ENCODE results near the gene TSR3.

The TSR3 gene

GRCh38 chr16:1351215-1351581 lies 480 bp downstream of the TSR3 start:
- no peak for DNase-seq (ENCODE audit: low spot score)

- no peak for DNase-seq (ENCODE audit: low spot score)
Measured at GRCh38 chr16:1350691-1351090, 987 bp downstream of the TSR3 start.

DNA sequence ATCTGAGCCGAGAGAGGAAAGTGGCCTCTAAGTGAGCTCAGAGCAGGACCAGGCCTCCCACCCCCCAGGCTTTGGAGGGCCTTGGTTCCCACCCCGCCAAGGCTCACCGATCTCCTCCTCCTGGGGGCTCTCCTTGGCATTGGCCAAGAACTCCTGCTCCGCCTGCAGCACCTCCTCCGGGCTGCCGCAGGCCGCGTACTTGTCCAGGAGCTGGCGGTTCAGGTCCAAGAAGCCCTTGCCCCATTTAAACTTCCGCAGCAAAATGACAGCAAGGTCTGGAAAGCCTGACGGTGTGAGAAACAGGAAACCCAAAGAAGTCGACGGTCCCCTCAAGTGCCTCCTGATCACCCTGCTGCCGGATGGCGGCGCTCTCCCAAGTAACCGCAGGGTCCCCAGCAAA lies 1.7 kb downstream of the TSR3 start:
- no peak for DNase-seq (ENCODE audit: low spot score)

DNA sequence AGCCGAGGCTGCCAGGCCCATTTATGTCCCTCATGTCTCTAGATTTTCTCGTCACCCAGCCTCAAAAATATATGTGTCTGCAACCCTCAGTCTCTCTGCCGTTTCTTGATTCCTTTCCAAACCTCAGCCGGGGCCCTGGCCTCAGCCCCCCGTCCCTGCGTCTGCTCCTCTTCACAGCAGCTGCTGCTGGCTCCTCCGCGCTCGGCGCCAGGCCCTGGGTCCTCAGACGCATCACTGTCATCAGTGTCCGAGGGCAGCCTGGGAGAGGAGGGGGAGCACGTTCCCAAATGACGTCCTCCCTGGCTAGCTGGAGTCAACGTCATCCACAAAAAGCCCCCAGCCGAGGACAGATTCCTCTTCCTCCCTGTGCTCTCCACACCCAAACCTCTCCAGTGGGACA lies 2.3 kb downstream of the TSR3 start:
- DNase-seq (ENCODE audit: low spot score) = no peak

DNA sequence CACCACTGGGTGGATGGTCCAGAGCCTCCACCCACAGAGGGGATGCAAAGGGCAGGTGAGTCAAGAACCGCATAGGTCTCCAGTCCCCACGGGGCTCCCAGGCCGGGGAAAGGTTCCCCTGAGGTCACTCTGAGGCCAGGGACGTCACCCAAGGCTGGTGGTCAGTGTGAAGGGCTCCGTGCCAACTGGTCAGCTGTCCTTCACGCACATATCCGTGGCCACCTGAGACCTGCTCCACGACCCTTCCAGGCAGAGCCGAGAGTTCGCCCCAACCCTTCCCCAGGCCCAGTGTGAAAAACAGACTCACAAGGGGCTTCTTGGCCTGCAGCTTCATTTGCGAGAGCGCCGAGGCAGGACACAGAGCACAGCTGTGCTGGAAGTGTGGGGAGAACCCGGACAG lies 2.8 kb downstream of the TSR3 start:
- DNase-seq (ENCODE audit: low spot score) = no peak

DNA sequence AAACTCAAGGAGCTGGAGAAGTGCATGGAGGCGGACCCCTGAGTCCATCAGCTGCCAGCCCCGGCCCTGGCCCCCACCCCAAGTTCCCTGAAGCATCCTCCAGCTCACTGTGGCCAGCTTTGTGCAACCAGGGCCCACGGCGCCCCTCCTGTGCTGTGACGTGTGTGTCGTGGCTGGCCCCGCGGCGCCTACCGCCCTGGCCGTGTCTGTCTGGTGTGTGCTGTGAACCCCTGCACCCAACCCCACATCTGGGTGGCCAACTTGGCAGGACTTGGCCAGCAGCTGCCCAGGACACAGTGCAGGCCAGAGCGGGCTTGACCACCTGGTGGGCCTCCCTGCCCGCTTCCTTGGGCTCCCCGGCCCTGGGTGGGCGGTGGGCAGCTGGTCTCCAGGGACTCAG lies 3.2 kb downstream of the TSR3 start:
- DNase-seq (ENCODE audit: low spot score) = no peak

GRCh38 chr16:1347962-1348361 lies 3.7 kb downstream of the TSR3 start:
- no peak for DNase-seq (ENCODE audit: low spot score)

DNA sequence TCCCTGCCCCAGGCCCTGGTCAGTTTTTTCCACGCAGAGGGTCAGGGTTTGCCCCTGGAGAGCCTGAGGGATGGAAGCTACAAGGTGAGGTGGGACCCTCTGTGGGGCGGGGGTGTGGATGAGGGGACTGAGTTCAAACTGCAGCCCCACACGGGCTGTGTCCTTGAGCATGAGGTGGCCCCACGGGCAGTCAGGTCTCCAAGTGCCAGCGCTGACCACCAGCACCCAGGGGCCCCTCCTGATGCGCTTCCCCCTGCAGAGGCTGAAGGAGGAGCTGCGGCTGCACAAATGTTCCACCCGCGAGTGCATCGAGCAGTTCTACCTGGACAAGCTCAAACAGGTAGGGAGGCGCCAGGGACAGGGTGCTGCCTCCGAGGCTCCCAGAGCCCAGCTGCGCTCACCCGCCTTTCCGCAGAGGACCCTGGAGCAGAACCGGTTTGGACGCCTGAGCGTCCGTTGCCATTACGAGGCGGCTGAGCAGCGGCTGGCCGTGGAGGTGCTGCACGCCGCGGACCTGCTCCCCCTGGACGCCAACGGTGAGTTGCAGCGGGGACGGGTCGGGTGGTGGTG lies 4.3 kb downstream of the TSR3 start:
- no peak for DNase-seq (ENCODE audit: low spot score)

- DNase-seq (ENCODE audit: low spot score) = no peak
Measured at GRCh38 chr16:1346422-1347285, 5.0 kb downstream of the TSR3 start.

DNA sequence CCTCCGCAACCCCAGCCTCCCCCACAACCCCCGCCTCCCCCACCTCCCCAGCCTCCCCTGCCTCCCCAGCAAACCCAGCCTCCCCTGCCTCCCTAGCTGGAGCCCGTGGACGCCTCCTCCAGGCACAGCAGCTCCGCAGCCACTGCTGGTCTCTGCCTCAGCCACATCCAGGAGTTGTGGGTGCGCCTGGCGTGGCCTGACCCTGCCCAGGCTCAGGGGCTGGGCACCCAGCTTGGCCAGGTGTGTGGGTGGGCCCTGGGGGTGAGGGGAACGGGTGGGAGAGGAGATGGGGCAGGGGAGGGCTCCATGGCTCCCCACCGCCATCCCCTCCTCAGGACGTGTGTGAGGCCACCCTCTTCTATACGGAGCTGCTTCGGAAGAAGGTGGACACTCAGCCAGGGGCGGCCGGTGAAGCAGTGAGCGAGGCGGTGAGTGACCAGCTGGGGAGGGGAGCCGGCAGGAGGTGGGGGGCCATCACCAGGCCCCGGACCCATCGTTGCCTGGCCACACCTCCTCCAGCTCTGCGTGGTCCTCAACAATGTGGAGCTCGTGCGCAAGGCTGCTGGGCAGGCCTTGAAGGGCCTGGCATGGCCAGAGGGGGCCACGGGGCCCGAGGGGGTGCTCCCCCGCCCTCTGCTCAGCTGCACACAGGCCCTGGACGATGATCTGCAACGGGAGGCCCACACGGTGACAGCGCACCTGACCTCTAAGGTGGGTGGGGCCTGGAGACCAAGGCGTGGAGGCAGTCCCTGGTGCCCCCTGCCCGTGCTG lies 5.8 kb downstream of the TSR3 start:
- DNase-seq (ENCODE audit: low spot score) = no peak

DNA sequence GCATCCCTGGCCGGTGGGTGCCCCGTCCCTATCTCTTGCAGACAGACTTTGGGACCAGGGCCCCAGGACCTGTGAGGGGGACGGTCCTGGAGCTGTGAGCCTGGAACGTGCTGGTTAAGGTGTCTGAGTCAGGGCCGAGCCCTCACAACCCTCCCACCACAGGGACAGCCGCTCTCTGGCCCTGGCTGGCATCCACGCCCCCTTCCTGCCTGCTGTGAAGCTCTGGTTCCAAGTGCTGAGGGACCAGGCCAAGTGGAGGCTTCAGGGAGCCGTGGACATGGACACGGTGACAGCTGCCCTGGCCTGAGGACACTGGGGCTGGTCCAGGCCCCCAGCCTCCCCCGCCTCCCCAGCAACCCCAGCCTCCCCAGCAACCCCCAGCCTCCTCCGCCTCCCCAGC lies 6.6 kb downstream of the TSR3 start:
- DNase-seq (ENCODE audit: low spot score) = no peak

GRCh38 chr16:1344499-1344898 lies 7.2 kb downstream of the TSR3 start:
- no peak for DNase-seq (ENCODE audit: low spot score)

DNA sequence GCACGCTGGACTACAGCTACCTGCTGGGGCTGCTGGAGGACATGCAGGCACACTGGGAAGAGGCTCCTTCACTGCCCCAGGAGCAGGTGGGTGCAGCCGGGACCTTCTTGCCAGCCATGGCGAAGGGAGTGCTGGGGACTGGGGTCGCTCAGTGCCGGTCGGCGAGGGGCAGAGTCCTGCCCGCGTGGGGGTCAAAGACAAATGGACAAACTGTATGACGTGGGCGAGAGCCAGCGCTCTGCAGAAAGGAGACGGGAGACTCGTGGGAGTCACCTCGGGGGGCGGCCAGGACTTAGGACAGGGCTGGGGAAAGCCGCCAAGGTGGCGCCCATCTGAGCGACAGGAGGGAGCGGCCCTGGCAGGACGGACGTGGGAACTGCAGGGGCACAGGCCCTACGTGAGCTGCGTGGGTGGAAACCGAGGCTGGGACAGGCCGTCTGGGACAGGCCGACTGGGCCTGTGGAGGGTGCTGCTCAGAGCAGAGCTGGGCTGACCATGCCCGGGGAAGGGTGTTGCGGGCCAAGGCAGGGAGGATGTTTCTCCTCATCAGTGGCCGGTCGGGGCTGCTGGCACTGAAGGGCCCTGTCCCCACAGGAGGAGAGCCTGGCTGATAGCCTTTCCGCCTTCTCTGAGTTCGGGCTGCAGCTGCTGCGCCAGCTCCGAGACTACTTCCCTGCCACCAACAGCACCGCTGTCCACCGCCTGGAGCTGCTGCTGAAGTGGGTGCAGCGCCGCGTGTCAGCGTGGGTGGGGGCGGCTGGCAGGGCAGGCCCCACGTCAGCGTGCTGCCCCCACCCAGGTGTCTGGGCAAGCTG lies 8.0 kb downstream of the TSR3 start:
- no peak for DNase-seq (ENCODE audit: low spot score)

DNA sequence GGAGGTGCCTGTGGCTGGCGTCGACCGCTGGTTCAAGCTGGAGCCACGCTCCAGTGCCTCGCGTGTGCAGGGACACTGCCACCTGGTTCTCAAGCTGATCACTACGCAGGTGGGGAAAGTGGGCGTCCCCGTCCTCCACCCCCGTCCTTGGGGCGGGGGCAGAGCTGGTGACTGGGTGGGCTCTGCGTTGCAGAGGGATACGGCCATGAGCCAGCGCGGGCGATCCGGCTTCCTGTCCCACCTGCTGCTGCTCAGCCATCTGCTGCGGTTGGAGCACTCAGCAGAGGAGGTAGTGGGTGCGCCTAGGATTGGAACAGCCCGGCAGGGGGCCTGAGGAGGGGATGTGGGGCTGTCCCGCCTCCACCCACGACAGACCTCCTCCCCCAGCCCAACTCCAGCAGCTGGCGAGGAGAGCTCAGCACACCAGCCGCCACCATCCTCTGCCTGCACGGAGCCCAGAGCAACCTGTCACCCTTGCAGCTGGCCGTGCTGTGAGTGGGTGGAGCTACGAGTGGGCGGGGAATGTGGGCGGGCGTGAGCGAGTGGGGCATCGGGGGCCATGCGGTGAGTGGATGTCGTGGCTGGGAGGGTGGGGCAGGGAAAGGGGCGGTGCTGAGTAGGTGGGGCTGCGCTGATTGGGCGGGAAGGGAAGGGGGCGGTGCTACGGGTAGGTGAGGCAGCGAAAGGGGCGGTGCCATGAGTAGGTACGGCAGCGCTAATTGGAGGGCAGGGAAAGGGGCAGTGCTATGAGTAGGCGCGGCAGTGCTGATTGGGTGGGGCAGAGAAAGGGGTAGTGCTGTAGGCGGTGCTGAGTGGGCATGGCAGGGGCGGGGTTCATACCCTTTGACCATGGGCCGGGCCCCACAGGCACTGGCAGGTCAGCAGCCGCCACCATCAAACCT lies 8.9 kb downstream of the TSR3 start:
- DNase-seq (ENCODE audit: low spot score) = peak; percentile 93

DNA sequence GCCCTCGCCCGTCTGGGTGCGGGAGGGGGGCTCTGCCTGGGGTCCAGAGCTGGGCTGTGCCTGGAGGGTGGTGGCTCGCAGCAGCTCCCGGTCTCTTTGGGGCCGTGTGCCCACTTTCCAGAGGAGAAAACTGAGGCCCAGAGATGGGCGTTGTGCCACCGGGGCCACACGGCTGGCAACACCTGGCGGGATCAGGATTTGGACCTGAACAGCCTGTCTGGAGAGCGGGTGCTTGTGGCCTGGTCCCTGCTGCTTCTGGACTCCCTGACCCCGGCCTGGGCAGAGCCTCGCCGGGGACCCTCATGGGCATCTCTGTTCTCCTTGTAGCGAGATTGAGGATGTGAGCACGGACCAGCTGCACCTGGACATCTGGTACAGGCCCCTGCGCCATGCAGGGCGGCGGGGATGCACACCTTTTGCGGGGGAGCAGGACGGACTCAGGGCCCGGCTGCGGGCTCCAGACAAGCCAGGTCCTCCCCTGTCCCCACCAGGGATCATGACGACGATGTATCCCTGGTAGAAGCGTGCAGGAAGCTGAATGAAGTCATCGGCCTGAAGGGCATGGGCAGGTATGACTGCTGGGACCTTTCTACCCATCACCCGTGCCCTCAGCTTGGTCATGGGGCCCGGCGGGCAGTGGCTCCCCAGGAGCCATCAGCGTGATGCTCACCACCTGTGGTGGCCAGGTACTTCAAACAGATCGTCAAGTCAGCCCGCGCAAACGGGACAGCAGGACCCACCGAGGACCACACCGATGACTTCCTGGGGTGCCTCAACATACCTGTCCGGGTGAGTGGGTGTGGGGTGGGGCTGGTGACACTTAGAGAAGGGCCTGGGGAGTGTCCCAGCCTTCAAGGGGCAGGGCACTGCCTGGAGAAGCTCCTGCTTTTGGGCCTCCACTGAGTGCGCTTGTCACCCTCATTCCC lies 9.9 kb downstream of the TSR3 start:
- DNase-seq (ENCODE audit: low spot score) = no peak

GRCh38 chr16:1340730-1341494 lies 10.8 kb downstream of the TSR3 start:
- no peak for DNase-seq (ENCODE audit: low spot score)

DNA sequence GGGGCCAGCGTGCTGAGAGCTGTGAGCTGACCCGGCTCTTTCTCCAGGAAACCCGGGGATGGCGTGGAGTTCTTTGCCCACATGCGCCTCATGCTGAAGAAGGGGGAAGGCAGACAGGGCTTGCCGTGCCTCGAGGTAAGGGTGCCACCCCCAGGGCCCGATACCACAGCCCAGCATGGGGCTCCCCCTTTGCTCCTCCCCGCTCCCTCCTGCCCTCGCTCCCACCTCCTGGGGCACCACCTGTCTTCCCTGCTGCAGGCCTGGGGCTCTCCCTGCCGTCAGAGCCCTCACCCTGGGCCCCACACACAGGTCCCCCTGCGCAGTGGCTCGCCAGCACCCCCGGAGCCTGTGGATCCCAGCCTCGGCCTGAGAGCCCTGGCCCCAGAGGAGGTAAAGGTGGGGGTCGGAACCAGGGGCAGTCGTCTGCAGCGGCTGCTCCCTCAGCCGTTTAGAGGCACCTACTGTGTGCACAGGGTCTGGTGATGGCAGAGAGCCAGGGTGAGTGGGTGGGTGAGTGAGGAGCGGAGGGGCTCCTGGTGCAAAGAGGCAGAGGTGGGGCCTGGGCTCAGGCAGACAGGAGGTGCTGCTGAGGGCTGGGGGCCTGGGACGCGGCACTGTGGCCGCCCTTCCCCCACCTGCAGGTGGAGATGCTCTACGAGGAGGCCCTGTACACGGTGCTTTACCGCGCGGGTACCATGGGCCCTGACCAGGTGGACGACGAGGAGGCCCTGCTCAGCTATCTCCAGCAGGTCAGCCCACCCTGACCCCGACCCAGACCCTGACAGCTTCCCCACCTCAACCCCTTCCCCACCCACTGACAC lies 12.6 kb downstream of the TSR3 start:
- no peak for DNase-seq (ENCODE audit: low spot score)

- no peak for DNase-seq (ENCODE audit: low spot score)
Measured at GRCh38 chr16:1338119-1338730, 13.5 kb downstream of the TSR3 start.
